ENCODE measurements around the gene GYPC.
A peak's percentile ranks its signal among the peaks of the same experiment; 100 is the strongest.

GYPC gene, protein sequence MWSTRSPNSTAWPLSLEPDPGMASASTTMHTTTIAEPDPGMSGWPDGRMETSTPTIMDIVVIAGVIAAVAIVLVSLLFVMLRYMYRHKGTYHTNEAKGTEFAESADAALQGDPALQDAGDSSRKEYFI

DNA sequence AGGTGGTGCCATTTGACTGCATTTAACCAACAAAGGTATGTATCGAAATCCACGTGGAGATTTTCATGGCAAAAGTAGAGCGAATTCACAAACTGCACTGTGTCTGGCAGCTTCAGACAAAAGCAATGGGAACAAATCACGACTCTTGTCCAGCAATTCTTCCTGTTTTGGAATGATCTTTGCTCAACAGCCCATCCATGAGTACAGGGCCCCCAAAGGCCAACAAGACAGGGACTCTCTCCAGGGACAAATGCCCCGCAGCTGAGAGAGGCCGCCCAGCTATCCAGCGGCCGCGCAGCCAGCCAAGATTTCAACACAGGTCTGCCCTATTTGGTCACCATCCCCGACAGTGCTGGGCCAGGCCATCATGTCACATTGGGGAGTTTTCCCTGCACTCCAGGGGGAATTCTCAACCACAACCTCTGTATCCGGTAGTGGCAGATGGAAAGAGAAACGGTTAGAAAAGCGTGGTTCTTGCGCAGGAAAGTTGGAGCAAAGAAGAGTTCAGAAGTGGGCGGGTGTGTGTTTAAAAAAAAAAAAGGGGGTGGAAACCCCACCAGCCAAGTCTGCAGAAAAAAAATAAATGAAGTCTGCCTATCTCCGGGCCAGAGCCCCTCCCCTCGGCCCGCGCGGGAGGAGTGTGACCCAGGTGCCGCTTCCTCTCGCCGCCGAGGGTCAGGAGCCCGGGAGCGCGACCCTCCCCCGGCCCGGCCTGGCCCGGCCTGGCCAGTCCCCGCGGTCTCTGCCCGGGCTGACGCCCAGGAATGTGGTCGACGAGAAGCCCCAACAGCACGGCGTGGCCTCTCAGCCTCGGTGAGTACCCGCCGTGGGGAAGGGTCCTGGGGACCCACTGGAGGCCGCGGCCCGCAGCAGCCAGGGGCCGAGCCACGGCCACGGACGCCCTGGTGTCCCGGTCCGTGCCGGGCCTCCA lies at the start of gene GYPC:
TSS of gene GYPC (plus strand) at position 659 of the 931 bp plus-strand sequence. CDS start at position 765, 106 bp downstream.
- no peaks in the 10 kb centered on the region for H3K9me3 ChIP-seq (ENCODE audit: control insufficient read depth in 2 of 2, low read length in 2 of 2)
- H3K9ac ChIP-seq (ENCODE audit: low read length in 2 of 2) = peak within 1 kb of the TSS; percentile 80 to 97
- H3K4me1 ChIP-seq (ENCODE audit: control insufficient read depth, insufficient read depth, low read length) = peaks cover 54% of the 10 kb centered on the region
- peak within 1 kb of the TSS; percentile 67 to 90 for H3K4me3 ChIP-seq (ENCODE audit: low read length in 2 of 2)
- no peaks in the 10 kb centered on the region for H3K27me3 ChIP-seq (ENCODE audit: control insufficient read depth in 1 of 2, insufficient read depth in 2 of 2, low read length in 2 of 2)
- peak within 1 kb of the TSS; percentile 98 for H3K27ac ChIP-seq (ENCODE audit: low read length)
- no peaks in the 10 kb centered on the region for H3K36me3 ChIP-seq (ENCODE audit: control insufficient read depth in 2 of 2, insufficient read depth in 2 of 2, low read length in 2 of 2)

DNA sequence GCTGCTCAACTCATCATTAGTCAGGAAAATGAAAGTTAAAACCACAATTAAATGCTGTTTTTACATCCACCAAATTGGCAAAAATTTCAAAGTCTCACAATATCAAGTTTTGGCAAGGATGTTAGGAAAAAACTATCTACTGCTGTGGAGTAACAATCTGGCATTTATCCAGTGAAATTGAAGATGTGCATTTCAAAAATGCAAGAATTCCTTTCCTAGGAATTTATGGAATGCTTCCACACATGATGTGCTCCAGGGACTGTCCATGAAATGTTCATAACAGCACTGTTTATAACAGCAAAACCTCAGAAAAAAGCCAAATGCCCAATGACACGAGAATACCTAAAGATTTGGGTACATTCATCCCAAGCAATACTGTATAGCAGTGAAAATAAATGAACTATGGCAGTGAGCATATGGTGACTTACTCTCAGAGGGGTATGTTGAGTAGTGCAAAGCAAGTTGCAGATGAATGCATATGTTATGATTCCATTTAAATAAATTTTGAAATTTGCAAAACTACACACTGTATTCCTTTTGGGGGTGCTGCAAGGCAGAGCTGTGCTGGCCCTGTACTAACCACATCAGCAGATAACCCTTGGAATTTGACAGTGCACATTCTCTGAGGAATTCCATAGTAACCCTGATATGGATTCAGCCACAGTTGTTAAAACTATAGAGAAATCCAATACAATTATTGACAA lies 41.3 kb upstream of the GYPC start:
- no peak overlapping the region for H3K9ac ChIP-seq (ENCODE audit: low read length in 2 of 2)
- H3K36me3 ChIP-seq (ENCODE audit: control insufficient read depth in 2 of 2, insufficient read depth in 2 of 2, low read length in 2 of 2) = no peaks in the 10 kb centered on the region
- no peaks in the 10 kb centered on the region for H3K9me3 ChIP-seq (ENCODE audit: control insufficient read depth in 2 of 2, low read length in 2 of 2)
- H3K4me1 ChIP-seq (ENCODE audit: control insufficient read depth, insufficient read depth, low read length) = no peaks in the 10 kb centered on the region
- no peaks in the 10 kb centered on the region for H3K27me3 ChIP-seq (ENCODE audit: control insufficient read depth in 1 of 2, insufficient read depth in 2 of 2, low read length in 2 of 2)
- no peak overlapping the region for H3K27ac ChIP-seq (ENCODE audit: low read length)
- H3K4me3 ChIP-seq (ENCODE audit: low read length in 2 of 2) = no peak overlapping the region

DNA sequence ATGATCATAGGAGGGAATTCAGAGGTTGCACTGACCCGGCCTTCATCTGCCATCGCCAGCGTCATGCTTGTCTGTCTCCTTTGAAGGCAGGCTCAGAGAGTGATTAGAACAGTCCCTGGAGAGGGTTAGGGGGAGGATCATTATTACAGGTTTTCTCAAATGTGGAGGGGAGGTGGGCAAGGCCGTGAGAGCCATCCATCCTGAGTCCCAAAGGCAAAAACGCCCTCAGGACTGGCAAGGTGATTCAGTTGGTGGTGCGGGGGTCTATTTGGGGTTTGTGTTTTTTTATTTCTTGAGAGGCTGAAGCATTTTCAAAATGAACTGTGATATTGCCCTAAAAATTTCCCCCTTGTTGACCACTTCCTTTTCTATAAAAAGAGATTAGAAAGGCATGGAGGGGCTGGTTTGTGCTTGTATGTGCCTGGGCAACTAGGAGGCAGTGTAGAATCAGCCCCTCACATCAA lies 39.3 kb upstream of the GYPC start:
- no peaks in the 10 kb centered on the region for H3K9me3 ChIP-seq (ENCODE audit: control insufficient read depth in 2 of 2, low read length in 2 of 2)
- H3K27me3 ChIP-seq (ENCODE audit: control insufficient read depth in 1 of 2, insufficient read depth in 2 of 2, low read length in 2 of 2) = no peaks in the 10 kb centered on the region
- H3K9ac ChIP-seq (ENCODE audit: low read length in 2 of 2) = no peak overlapping the region
- no peaks in the 10 kb centered on the region for H3K36me3 ChIP-seq (ENCODE audit: control insufficient read depth in 2 of 2, insufficient read depth in 2 of 2, low read length in 2 of 2)
- no peak overlapping the region for H3K4me3 ChIP-seq (ENCODE audit: low read length in 2 of 2)
- H3K4me1 ChIP-seq (ENCODE audit: control insufficient read depth, insufficient read depth, low read length) = no peaks in the 10 kb centered on the region
- no peak overlapping the region for H3K27ac ChIP-seq (ENCODE audit: low read length)

- H3K9ac ChIP-seq (ENCODE audit: low read length in 2 of 2) = no peak overlapping the region
Measured at GRCh38 chr2:126620302-126620701, 35.7 kb upstream of the GYPC start.

DNA sequence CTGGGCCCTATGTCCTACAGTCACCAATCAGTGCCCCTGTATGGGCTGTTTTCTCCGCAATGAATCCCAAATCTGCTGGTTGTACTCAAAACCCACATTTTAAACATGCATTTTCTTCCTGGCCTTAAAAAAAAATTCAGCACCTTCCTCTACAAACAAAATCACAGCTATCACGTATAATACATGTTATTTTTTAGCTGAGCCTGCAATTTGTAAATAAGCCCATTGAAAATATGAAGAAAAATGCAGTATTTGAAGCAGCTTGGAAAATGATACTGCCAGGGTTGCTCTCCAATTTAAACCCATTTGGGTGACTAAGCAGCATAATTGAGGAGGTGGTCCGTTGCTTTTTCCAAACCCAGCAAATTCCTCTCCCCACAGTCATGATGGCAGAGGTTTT lies 33.0 kb upstream of the GYPC start:
- Histone ChIP-seq H3K36me3 (ENCODE audit: control insufficient read depth in 2 of 2, insufficient read depth in 2 of 2, low read length in 2 of 2) (no peaks in the 10 kb centered on the region), H3K27me3 (ENCODE audit: control insufficient read depth in 1 of 2, insufficient read depth in 2 of 2, low read length in 2 of 2) (no peaks in the 10 kb centered on the region), H3K27ac (ENCODE audit: low read length) (no peak overlapping the region), H3K9me3 (ENCODE audit: control insufficient read depth in 2 of 2, low read length in 2 of 2) (peaks cover 0 to 3% of the 10 kb centered on the region in 2 donors), H3K4me3 (ENCODE audit: low read length in 2 of 2) (no peak overlapping the region), H3K4me1 (ENCODE audit: control insufficient read depth, insufficient read depth, low read length) (no peaks in the 10 kb centered on the region), H3K9ac (ENCODE audit: low read length in 2 of 2) (no peak overlapping the region)

More at GRCh38 chr2:126620302-126620701, 35.7 kb upstream of the GYPC start:
- Histone ChIP-seq H3K9me3 (ENCODE audit: control insufficient read depth in 2 of 2, low read length in 2 of 2) (no peaks in the 10 kb centered on the region), H3K27ac (ENCODE audit: low read length) (no peak overlapping the region), H3K4me3 (ENCODE audit: low read length in 2 of 2) (no peak overlapping the region), H3K27me3 (ENCODE audit: control insufficient read depth in 1 of 2, insufficient read depth in 2 of 2, low read length in 2 of 2) (no peaks in the 10 kb centered on the region), H3K36me3 (ENCODE audit: control insufficient read depth in 2 of 2, insufficient read depth in 2 of 2, low read length in 2 of 2) (no peaks in the 10 kb centered on the region), H3K4me1 (ENCODE audit: control insufficient read depth, insufficient read depth, low read length) (no peaks in the 10 kb centered on the region)

GRCh38 chr2:126627643-126628042 lies 28.3 kb upstream of the GYPC start:
- Histone ChIP-seq H3K9me3 (ENCODE audit: control insufficient read depth in 2 of 2, low read length in 2 of 2) (peaks cover 0 to 3% of the 10 kb centered on the region in 2 donors), H3K4me3 (ENCODE audit: low read length in 2 of 2) (no peak overlapping the region), H3K36me3 (ENCODE audit: control insufficient read depth in 2 of 2, insufficient read depth in 2 of 2, low read length in 2 of 2) (no peaks in the 10 kb centered on the region), H3K27ac (ENCODE audit: low read length) (no peak overlapping the region), H3K4me1 (ENCODE audit: control insufficient read depth, insufficient read depth, low read length) (no peaks in the 10 kb centered on the region), H3K9ac (ENCODE audit: low read length in 2 of 2) (no peak overlapping the region), H3K27me3 (ENCODE audit: control insufficient read depth in 1 of 2, insufficient read depth in 2 of 2, low read length in 2 of 2) (no peaks in the 10 kb centered on the region)

- no peaks in the 10 kb centered on the region for H3K4me1 ChIP-seq (ENCODE audit: control insufficient read depth, insufficient read depth, low read length)
- H3K9me3 ChIP-seq (ENCODE audit: control insufficient read depth in 2 of 2, low read length in 2 of 2) = no peaks in the 10 kb centered on the region
- H3K36me3 ChIP-seq (ENCODE audit: control insufficient read depth in 2 of 2, insufficient read depth in 2 of 2, low read length in 2 of 2) = no peaks in the 10 kb centered on the region
- no peak overlapping the region for H3K9ac ChIP-seq (ENCODE audit: low read length in 2 of 2)
- H3K4me3 ChIP-seq (ENCODE audit: low read length in 2 of 2) = no peak overlapping the region
- H3K27ac ChIP-seq (ENCODE audit: low read length) = no peak overlapping the region
- no peaks in the 10 kb centered on the region for H3K27me3 ChIP-seq (ENCODE audit: control insufficient read depth in 1 of 2, insufficient read depth in 2 of 2, low read length in 2 of 2)
Measured at GRCh38 chr2:126634273-126634861, 21.6 kb upstream of the GYPC start.

DNA sequence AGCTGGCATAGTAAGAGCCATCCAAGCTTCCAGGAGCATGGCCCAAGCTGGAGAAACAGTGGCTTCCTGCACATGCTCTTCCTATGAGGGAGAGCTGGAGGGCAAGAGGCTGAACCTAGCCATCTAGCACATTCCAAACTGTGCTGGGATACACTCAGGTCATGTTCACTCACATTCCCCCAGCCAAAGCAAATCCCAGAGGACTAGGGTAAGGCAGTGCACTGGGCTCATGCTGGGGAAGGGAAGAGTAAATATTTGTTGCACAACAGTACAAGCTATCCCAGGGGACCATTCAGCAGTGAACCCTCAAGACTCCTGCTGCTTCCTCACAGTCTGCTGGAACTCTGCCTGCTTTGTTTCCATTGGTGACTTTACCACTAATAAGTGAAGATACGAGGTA lies 20.7 kb upstream of the GYPC start:
- Histone ChIP-seq H3K4me1 (ENCODE audit: control insufficient read depth, insufficient read depth, low read length) (no peaks in the 10 kb centered on the region), H3K9ac (ENCODE audit: low read length in 2 of 2) (no peak overlapping the region), H3K4me3 (ENCODE audit: low read length in 2 of 2) (no peak overlapping the region), H3K27ac (ENCODE audit: low read length) (no peak overlapping the region), H3K27me3 (ENCODE audit: control insufficient read depth in 1 of 2, insufficient read depth in 2 of 2, low read length in 2 of 2) (no peaks in the 10 kb centered on the region), H3K9me3 (ENCODE audit: control insufficient read depth in 2 of 2, low read length in 2 of 2) (no peaks in the 10 kb centered on the region), H3K36me3 (ENCODE audit: control insufficient read depth in 2 of 2, insufficient read depth in 2 of 2, low read length in 2 of 2) (no peaks in the 10 kb centered on the region)

- Histone ChIP-seq H3K9ac (ENCODE audit: low read length in 2 of 2) (no peak overlapping the region), H3K36me3 (ENCODE audit: control insufficient read depth in 2 of 2, insufficient read depth in 2 of 2, low read length in 2 of 2) (no peaks in the 10 kb centered on the region), H3K9me3 (ENCODE audit: control insufficient read depth in 2 of 2, low read length in 2 of 2) (no peaks in the 10 kb centered on the region), H3K27ac (ENCODE audit: low read length) (no peak overlapping the region), H3K4me1 (ENCODE audit: control insufficient read depth, insufficient read depth, low read length) (no peaks in the 10 kb centered on the region), H3K4me3 (ENCODE audit: low read length in 2 of 2) (no peak overlapping the region), H3K27me3 (ENCODE audit: control insufficient read depth in 1 of 2, insufficient read depth in 2 of 2, low read length in 2 of 2) (no peaks in the 10 kb centered on the region)
Measured at GRCh38 chr2:126635736-126636135, 20.2 kb upstream of the GYPC start.

GRCh38 chr2:126637386-126637785 lies 18.6 kb upstream of the GYPC start:
- Histone ChIP-seq H3K4me3 (ENCODE audit: low read length in 2 of 2) (no peak overlapping the region), H3K9me3 (ENCODE audit: control insufficient read depth in 2 of 2, low read length in 2 of 2) (no peaks in the 10 kb centered on the region), H3K4me1 (ENCODE audit: control insufficient read depth, insufficient read depth, low read length) (no peaks in the 10 kb centered on the region), H3K36me3 (ENCODE audit: control insufficient read depth in 2 of 2, insufficient read depth in 2 of 2, low read length in 2 of 2) (no peaks in the 10 kb centered on the region), H3K27me3 (ENCODE audit: control insufficient read depth in 1 of 2, insufficient read depth in 2 of 2, low read length in 2 of 2) (no peaks in the 10 kb centered on the region), H3K27ac (ENCODE audit: low read length) (no peak overlapping the region), H3K9ac (ENCODE audit: low read length in 2 of 2) (no peak overlapping the region)
